GM21447 (cell line): ENCODE measurements around the gene ZNF665.
"Not testable (repeated sequence)": the region's sequence is repeated elsewhere in the genome, so short reads cannot be mapped to it uniquely, and the experiment has no call there.

Source experiments
- ATAC-seq: cut with Tn5 transposase; IDR thresholded peaks from one replicate; pipeline ENCODE4 v1.9.1; 2021; ENCODE audit not compliant: unreplicated experiment

Gene ZNF665

DNA sequence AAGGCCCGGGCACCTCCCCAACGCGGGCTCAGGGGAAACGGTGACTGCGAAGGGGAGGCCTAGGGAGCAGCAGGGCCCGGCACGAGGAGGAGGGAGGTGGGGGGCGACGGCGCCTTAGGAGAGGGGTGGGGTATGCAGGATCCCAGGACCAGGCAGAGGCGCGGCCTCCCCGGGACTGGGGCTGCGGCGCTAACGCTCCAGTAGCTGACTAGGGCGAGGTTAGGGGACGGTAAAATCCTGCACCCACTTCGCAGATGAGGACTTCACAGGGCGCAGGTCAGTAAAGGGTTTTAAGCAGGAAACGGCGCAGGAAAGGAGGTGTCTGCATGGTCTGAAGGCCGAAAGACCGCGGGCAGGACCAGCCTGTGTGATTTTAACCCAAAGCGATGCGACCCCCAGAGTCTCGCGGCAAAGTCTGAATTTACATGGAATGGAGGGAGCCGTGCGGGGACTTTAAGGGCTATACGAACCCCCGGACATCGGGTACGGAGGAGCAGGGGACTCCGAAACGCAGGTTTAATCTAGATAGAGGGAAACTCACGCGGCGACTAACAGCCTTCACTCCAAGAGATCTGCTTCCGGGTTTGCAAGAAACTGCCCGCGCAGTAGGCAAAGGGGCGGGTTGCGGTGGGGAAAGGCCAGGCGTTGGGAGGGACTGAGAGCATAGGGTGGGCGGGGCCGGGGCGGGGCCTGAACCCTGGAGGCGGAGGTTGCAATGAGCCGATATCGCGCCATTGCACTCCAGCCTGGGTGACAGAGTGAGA is at the start of gene ZNF665:
Gene ZNF665, minus strand, starts transcription at position 588 of the 764 bp plus-strand sequence. CDS start 10,460 bp downstream, outside the sequence.
- ATAC-seq = no peak

DNA sequence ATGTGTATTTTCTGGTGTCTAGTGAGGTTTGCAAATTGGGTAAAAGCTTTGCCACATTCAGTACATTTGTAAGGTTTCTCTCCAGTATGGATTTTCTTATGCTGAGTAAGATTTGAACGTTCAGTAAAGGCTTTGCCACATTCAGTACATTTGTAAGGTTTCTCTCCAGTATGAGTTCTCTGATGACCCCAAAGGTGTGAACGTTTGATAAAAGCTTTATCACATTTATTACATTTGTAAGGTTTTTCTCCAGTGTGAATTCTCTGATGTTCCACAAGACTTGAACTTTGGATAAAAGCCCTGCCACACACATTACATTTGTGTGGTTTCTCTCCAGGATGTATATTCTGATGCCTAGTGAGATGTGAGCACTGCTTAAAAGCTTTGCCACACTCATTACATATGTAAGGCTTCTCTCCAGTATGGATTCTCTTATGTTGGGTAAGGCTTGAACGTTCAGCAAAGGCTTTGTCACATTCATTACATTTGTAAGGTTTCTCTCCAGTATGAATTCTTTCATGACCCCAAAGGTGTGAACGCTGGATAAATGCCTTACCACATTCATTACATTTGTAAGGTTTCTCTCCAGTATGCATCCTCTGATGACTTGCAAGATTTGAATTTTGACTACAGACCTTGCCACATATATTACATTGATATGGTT is 44.1 kb upstream of the ZNF665 start:
- ATAC-seq = no peak

DNA sequence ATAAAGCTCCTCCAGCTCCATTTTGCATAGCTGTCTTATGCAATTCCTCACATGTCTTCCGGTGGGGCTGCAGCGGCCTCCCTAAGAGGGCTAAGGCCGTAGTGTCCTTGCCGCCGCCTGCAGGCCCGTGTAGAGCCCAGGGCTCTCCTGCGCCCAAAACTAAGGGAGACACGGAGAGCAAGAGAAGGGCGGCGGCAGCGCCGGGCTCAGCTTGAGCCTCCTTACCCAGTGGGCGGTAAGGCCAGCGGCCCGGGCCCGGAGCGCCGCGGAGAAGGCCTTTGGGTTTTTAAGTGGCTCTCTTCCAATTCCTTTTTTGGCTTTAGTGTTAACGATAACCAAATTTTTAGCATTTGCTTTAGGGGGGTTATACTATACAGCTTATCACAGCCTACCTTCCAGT is 31.4 kb upstream of the ZNF665 start:
- ATAC-seq = no peak

DNA sequence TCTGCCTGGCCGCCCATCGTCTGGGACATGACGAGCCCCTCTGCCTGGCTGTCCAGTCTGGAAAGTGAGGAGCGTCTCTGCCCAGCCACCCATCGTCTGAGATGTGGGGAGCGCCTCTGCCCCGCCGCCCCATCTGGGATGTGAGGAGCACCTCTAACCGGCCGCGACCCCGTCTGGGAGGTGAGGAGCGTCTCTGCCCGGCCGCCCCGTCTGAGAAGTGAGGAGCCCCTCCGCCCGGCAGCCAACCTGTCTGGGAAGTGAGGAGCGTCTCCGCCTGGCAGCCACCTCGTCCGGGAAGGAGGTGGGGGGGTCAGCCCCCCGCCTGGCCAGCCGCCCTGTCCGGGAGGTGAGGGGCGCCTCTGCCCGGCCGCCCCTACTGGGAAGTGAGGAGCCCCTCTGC is 29.6 kb upstream of the ZNF665 start:
- ATAC-seq = not testable (repeated sequence)

DNA sequence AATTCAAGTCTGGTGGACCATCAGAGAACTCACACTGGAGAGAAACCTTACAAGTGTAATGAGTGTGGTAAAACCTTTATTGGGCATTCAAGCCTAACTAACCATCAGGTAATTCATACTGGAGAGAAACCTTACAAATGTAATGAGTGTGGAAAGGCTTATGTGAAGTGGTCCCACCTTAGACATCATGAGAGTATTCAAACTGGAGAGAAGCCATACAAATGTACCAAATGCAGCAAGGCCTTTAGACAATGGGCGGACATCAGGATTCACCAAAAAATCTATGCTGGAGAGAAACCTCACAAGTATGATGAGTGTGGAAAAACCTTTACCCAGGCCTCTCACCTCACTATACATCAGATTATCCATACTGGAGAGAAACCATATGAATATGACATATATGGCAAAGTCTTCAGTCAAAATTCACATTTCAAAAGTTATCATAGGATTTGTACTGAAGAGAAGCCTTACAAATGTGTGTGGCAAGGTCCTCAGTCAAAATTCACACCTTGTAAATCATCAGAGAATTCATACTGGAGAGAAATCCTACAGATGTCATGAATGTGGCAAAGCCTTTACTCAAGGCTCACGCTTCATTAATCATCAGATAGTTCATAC is 19.7 kb upstream of the ZNF665 start:
- ATAC-seq = no peak

DNA sequence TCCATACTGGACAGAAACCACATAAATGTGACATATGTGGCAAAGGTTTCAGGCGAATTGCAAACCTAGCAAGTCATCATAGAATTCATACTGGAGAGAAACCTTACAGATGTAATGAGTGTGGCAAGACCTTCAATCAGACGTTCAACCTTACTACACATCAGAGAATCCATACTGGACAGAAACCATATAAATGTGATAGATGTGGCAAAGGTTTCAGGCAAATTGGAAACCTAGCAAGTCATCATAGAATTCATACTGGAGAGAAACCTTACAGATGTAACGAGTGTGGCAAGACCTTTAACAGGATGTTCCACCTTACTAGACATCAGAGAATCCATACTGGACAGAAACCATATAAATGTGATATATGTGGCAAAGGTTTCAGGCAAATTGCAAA is 18.4 kb upstream of the ZNF665 start:
- not testable (repeated sequence) for ATAC-seq

DNA sequence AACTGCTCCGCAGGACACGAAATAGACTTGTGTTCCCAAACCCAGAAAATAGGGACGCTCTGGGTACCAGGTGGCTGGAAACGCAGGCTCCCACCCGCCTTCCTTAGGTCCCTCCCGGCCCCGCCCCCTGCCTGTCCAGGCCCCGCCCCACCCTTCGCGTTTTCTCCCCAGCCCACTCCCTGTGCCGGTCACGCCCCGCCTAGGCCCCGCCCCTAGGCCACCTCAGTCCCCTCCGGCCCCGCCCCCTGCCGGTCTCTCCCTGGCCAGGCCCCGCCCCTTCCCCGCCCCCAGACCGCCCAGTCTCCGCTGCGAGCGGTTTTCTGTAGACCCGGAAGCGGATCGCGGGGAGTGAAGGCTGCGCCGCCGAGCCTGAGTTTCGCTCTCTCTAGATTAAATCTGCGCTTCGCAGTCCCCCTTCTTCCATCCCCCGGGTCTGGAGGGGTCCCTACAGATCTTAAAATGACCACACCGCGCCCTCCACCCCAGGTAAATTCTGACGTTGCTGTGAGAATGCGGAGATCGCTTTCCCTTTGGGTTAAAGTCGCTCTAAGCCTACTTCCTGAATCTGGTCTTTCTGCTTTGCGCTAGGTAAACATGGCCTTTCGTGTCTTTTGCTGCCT is 3.7 kb upstream of the ZNF665 start:
- no peak for ATAC-seq

DNA sequence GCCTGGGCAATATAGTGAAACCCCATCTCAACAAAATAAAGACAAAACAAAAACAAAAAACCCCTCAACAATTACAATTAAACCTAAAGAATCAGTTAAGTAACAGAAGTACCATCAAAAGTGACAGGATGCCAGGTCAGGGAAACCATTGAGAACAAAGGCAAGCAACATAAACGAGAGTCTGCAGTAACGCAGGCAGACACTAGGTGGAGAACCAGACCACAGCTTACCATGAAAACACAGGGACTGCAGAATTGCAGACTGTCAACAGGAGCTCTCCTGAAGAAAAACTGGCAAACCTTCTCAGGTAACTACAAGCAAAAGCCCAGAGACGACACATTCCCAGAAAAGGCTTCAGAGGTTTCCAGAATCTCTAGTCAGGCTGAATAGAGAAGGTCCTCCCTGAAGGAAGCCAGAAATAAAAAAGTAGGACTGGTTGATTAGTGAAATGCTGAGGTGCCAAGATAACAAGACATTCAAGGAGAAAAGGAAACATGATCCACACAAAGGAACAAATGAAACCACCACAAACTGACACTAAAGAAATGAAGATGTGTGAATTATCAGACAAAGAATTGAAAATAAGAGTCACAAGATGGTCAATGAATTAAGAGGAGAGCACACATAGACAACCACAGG is 2.2 kb upstream of the ZNF665 start:
- no peak for ATAC-seq

DNA sequence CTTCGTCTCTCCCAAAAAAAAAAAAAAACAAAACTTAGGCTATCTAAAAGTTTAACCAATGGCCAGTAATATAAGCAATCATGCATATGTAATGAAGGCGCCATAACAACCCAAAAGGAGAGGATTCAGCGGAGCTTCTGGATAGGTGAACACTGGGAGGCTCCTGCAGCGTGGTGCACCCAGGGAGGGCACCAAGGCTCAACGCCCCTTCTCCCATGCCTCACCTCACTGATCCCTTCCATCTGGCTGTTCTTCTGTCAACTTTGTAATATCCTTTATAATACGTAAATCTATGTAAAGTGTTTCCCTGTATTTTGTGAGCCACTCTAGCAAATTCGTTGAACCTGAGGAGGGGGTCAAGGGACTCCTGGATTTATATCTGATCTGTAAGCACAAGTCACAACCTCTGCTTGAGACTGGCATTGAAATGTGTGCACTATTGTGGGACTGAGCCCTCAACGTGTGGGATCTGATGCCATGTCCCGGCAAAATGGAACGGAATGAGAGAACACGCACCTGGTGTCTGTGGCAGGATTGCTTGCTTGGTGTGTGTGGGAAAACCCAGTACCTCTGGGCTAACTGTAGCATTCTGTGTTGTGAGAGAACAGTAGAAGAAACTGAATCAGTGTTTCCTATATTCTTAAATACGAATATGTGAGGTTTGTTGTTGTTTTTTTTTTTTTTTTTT is 521 bp upstream of the ZNF665 start:
- no peak for ATAC-seq

DNA sequence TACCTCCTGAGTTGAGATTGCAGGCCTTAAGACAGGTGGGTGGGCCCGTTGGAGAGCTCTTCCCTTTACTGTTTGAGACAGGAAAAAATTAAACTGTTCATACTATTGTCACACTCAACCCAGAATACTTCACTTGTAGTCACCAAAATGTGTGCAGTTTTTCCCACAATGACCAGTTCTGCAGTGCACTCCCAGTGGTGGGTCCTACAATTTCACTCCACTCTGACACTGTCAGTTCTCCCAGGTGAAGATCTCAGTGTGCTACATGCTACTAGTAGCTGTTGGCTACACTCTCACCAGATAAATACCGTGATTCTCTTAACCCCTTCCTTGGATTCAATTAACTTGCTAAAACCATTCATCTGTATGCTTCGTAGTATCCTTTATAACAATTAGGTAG is 2.9 kb downstream of the ZNF665 start:
- ATAC-seq = no peak

DNA sequence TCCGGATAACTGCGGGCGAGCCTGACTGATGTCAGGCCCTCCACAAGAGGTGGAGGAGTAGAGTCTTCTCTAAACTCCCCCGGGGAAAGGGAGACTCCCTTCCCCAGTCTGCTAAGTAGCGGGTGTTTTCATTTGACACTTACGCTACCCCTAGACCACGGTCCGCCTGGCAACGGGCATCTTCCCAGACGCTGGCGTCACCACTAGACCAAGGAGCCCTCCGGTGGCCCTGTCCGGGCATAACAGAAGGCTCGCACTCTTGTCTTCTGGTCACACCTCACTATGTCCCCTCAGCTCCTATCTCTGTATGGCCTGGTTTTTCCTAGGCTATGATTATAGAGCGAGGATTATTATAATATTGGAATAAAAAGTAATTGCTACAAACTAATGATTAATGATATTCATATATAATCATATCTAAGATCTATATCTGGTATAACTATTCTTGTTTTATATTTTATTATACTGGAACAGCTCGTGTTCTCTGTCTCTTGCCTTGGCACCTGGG is 3.4 kb downstream of the ZNF665 start:
- ATAC-seq = not testable (repeated sequence)

DNA sequence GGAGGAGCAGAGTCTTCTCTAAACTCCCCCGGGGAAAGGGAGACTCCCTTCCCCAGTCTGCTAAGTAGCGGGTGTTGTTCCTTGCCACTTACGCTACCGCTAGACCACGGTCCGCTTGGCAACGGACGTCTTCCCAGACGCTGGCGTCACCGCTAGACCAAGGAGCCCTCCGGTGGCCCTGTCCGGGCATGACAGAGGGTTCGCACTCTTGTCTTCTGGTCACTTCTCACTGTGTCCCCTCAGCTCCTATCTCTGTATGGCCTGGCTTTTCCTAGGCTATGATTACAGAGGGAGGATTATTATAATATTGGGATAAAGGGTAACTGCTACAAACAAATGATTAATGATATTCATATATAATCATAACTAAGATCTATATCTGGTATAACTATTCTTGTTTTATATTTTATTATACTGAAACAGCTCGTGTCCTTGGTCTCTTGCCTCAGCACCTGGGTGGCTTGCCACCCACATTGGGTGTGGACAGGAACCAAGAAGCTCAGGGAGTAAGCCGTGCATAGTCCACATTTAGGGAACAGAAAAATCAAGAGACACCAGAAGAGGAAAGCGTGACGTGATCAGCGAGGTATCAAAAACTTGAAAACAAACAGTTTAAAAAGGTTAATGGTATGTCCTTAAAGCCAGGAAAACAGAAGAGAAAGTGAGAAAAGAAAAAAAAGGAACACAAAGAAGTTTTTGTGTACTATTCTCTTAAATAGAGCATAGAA is 7.8 kb downstream of the ZNF665 start:
- not testable (repeated sequence) for ATAC-seq

DNA sequence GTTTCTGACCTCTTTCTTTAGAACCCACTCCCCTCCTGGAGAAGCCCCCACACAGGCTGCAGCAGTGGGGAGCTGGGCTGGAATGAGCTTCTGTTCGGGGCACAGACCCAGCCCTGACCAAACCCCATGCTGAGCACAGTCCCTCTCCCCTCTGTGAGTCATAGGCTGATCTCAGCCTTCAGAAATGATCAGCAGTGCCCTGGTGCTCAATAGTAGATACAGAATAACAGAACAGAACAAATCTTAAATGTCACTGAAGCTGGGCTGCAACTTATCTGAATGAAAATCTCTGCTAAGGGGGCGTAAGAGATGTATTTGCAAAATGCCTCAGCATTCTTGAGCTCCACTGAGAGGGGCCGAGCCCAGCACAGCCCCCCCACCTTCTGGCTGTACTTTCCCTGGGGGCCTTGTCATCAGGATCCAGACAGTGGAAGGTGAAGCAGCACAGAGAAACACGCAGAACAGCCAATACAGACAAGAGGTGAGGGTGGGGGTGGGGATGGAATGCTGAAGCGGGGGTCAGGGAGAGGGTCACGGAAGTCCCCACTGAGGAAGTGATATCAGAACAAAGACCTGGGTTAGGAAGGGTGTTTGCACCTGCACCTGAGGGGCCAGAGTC is 9.9 kb downstream of the ZNF665 start:
- ATAC-seq = no peak

DNA sequence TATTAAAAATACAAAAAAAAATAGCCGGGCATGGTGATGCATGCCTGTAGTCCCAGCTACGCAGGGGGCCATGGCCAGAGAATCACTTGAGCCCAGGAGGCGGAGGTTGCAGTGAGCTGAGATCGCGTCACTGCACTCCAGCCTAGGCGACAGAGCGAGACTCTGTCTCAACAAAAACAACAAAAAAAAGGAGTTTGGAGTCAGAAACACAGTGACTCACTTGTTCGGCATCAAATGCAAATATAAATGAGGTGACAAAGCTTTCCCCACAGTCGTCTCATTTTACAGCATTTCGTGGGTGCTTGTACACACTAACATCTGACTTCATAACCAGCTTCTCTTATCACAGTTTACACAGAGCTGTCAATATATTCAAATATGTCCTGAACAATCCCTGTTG is 11.0 kb downstream of the ZNF665 start:
- ATAC-seq = no peak

DNA sequence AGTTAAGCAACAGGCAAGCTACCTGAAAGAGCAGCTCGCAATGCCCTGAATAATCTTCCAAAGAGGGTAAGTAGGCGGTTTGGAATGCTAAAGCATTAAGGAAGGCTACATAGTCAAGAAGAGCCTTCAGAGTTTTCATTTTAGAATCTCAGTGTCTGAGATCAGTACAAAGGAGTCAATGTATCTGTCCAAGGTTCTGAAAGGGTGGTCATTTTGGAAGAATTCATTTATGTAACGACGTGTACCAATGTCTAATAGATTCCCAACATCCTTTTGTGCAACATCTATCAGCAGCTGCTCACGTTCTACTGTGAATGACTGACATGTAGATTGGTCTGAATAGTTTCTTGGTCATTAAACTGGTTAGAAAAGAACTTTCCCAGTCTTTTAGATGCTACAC is 15.2 kb downstream of the ZNF665 start:
- ATAC-seq = no peak

DNA sequence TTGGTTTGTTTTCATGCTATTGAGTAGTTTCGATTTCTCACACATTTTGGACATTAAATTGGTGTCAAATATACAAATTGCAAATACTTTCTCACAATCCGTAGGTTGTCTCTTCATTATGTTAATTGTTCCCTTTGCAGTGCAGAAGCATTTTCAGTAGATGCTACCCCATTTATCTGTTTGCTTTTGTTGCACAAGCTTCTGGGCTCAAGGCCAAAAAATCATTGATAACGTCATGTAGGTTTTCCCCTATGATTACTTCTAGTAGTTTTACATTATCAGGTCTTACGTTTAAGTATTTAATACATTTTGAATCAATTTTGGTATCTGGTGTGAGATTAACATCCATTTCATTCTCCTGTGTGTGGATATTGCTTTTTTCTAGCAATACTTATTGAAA is 20.3 kb downstream of the ZNF665 start:
- no peak for ATAC-seq

DNA sequence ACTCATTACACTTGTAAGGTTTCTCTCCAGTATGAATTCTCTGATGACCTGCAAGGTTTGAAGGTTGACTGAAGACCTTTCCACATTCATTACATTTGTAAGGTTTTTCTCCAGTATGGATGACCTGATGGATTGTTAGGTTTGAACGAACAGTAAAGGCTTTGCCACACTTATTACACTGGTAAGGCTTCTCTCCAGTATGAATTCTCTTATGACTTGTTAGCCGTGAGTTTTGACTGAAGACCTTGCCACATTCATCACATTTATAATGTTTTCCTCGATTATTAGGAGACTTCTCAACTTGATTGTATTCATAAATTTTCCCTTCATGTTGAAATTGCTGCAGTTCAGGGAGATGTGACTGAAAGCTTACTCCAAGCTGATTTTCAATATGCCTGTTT is 27.5 kb downstream of the ZNF665 start:
- ATAC-seq = no peak

DNA sequence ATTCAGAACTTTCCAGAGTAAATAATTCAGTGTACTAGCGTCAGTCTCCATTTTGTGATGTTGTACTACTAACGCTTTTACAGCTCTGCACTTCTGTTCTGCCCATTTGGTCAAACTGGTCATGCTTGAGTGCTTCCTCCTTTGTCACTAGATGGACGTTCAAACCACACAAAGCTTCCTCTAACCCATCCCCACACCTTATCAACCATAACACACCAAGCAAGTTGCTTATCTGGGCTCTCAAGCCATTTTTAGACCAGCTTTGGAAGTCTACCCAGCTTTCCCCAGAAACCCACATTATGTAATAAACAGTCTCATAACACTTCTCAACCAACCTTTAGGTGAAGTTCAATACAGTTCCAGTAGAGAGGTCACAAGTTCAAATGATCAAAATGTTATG is 32.0 kb downstream of the ZNF665 start:
- ATAC-seq = no peak

DNA sequence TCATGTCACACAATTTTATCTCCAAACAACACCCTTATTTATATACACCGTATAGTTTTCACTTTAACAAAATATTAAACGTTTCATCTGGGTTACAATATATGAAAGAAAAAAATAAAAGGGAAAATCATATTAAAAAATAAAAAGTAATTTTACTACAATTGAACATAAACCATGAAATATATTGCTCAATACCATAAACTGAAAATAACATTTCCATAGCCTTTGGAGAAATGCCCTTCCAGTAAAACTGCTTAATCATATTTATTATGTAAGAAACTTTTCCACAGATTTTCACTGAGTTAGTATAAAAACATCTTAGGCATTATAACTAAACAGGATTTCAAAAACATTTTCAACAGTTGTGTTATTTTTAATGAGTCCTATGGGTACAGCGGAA is 32.8 kb downstream of the ZNF665 start:
- no peak for ATAC-seq
